MM.1S (cell line): ENCODE results near the gene PAN2.
"Not testable (repeated sequence)": the region's sequence is repeated elsewhere in the genome, so short reads cannot be mapped to it uniquely, and the experiment has no call there.

ENCODE experiments used
- DNase-seq: peaks from one replicate; pipeline ENCODE4 v3.0.0-alpha.2; 2015
- H2AFZ ChIP-seq: fragments of 300-600 bp; sonication (generic); 2 replicates; pipeline ENCODE4 v1.6.0; 2016; ENCODE audit warnings: antibody characterized with exemption, low read length
- H3F3A ChIP-seq: fragments of 300-600 bp; sonication (generic); 2 replicates; pipeline ENCODE4 v1.6.1; 2016; ENCODE audit warnings: mild to moderate bottlenecking, antibody characterized with exemption, low read length, moderate library complexity, mixed read lengths; ENCODE audit not compliant: insufficient read depth
- H3K27ac ChIP-seq: fragments of 300-600 bp; sonication (generic); 2 replicates; pipeline ENCODE4 v1.5.1; 2016; ENCODE audit warnings: mild to moderate bottlenecking, low read length
- H3K27me3 ChIP-seq: fragments of 300-600 bp; sonication (generic); replicated peaks from 2 replicates; pipeline ENCODE4 v1.6.0; 2016; ENCODE audit warnings: low read length; ENCODE audit not compliant: insufficient read depth
- H3K36me3 ChIP-seq: fragments of 300-600 bp; sonication (generic); replicated peaks from 2 replicates; pipeline ENCODE4 v1.6.1; 2016; ENCODE audit warnings: mild to moderate bottlenecking, low read length, mixed read lengths; ENCODE audit not compliant: insufficient read depth
- H3K4me1 ChIP-seq: fragments of 300-600 bp; sonication (generic); 2 replicates; pipeline ENCODE4 v1.6.1; 2016; ENCODE audit warnings: low read length, mixed read lengths
- H3K4me2 ChIP-seq: fragments of 300-600 bp; sonication (generic); 2 replicates; pipeline ENCODE4 v1.6.0; 2016; ENCODE audit warnings: low read depth, low read length
- H3K4me3 ChIP-seq: fragments of 300-600 bp; sonication (generic); 2 replicates; pipeline ENCODE4 v1.5.1; 2016; ENCODE audit warnings: low read length, mixed read lengths
- H3K79me2 ChIP-seq: fragments of 300-600 bp; sonication (generic); 2 replicates; pipeline ENCODE4 v1.6.1; 2016; ENCODE audit warnings: mixed run types, low read length, mixed read lengths
- H3K9ac ChIP-seq: fragments of 300-600 bp; sonication (generic); 2 replicates; pipeline ENCODE4 v1.6.1; 2016; ENCODE audit warnings: low read length, mixed read lengths
- H3K9me2 ChIP-seq: fragments of 300-600 bp; sonication (generic); replicated peaks from 2 replicates; pipeline ENCODE4 v1.6.1; 2016; ENCODE audit warnings: mild to moderate bottlenecking, low read length, mixed read lengths; ENCODE audit not compliant: insufficient read depth
- H3K9me3 ChIP-seq: fragments of 300-600 bp; sonication (generic); replicated peaks from 2 replicates; pipeline ENCODE4 v1.6.1; 2016; ENCODE audit warnings: mild to moderate bottlenecking, low read length, mixed read lengths; ENCODE audit not compliant: insufficient read depth
- H4K20me1 ChIP-seq: fragments of 300-600 bp; sonication (generic); 2 replicates; pipeline ENCODE4 v1.6.1; 2016; ENCODE audit warnings: mild to moderate bottlenecking, low read length, moderate library complexity, mixed read lengths; ENCODE audit not compliant: insufficient read depth
- CTCF ChIP-seq: fragments of 300-600 bp; sonication (generic); IDR thresholded peaks from 2 replicates; pipeline ENCODE4 v1.5.1; 2016; ENCODE audit warnings: antibody characterized with exemption, low read length, mixed read lengths
- EZH2 ChIP-seq: fragments of 300-600 bp; sonication (generic); optimal IDR thresholded peaks from 2 replicates; pipeline ENCODE3; 2017; ENCODE audit warnings: low read depth, mild to moderate bottlenecking, antibody characterized with exemption, low read length, mixed read lengths
- EZH2phosphoT487 ChIP-seq: fragments of 300-600 bp; sonication (generic); IDR thresholded peaks from 2 replicates; pipeline ENCODE4 v1.6.1; 2018; ENCODE audit warnings: antibody characterized with exemption, low read length

PAN2 gene

GRCh38 chr12:56280849-56281248, 53.0 kb downstream of the PAN2 start:
- DNase-seq = no peak
- peaks cover 7% of the 10 kb centered on the region for H3K79me2 ChIP-seq
- H3K9ac ChIP-seq = no peak overlapping the region
- H3K27me3 ChIP-seq = no peaks in the 10 kb centered on the region
- peaks cover 16% of the 10 kb centered on the region for H3K36me3 ChIP-seq
- H3K27ac ChIP-seq = no peak overlapping the region
- no peak overlapping the region for H2AFZ ChIP-seq
- no peak for TF ChIP-seq CTCF
- TF ChIP-seq EZH2phosphoT487 = no peak
- TF ChIP-seq EZH2 = no peak
- no peaks in the 10 kb centered on the region for H3F3A ChIP-seq
- H3K4me3 ChIP-seq = no peak overlapping the region
- no peak overlapping the region for H3K4me2 ChIP-seq
- H3K9me3 ChIP-seq = no peaks in the 10 kb centered on the region
- H3K9me2 ChIP-seq = no peaks in the 10 kb centered on the region
- H4K20me1 ChIP-seq = no peaks in the 10 kb centered on the region
- H3K4me1 ChIP-seq = no peaks in the 10 kb centered on the region

GRCh38 chr12:56278905-56279304, 54.9 kb downstream of the PAN2 start:
- Histone ChIP-seq H3K4me3 (no peak overlapping the region), H3K4me1 (no peaks in the 10 kb centered on the region), H3K9me3 (no peaks in the 10 kb centered on the region), H3K79me2 (no peaks in the 10 kb centered on the region), H3F3A (no peaks in the 10 kb centered on the region), H2AFZ (no peak overlapping the region), H3K4me2 (no peak overlapping the region), H3K36me3 (peaks cover 21% of the 10 kb centered on the region), H3K9ac (no peak overlapping the region), H3K9me2 (no peaks in the 10 kb centered on the region), H3K27me3 (no peaks in the 10 kb centered on the region), H3K27ac (no peak overlapping the region), H4K20me1 (no peaks in the 10 kb centered on the region)
- DNase-seq = no peak
- no peak for TF ChIP-seq EZH2

DNA sequence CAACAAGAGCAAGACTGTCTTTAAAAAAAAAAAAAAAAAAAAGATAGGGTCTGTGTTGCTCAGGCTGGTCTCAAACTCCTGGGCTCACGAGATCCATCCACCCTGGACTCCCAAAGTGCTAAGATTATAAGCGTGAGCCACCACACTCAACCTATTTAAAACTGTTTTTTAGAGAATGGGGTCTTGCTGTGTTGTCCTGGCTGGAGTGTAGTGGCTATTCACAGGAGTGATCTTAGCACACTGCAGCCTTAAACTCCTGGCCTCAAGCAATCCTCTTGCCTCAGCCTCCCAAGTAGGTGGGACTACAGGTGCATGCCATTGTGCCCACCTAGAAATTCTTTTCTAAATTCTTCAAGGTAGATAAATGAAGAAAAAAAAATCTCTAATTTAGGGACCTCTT, 59.5 kb downstream of the PAN2 start:
- H2AFZ ChIP-seq = no peak overlapping the region
- H3F3A ChIP-seq = peaks cover 16% of the 10 kb centered on the region; the same call in 1 of the 2 replicates
- TF ChIP-seq CTCF (no peak), EZH2 (no peak), EZH2phosphoT487 (no peak)
- peaks cover 21% of the 10 kb centered on the region for H3K36me3 ChIP-seq
- no peaks in the 10 kb centered on the region for H3K4me1 ChIP-seq
- H3K79me2 ChIP-seq = no peaks in the 10 kb centered on the region
- no peak overlapping the region for H3K4me2 ChIP-seq
- no peaks in the 10 kb centered on the region for H3K9me2 ChIP-seq
- no peak overlapping the region for H3K4me3 ChIP-seq
- no peaks in the 10 kb centered on the region for H4K20me1 ChIP-seq
- H3K27ac ChIP-seq = no peak overlapping the region
- no peak for DNase-seq
- H3K9ac ChIP-seq = no peak overlapping the region
- H3K27me3 ChIP-seq = no peaks in the 10 kb centered on the region
- no peaks in the 10 kb centered on the region for H3K9me3 ChIP-seq

GRCh38 chr12:56272468-56272867, 61.3 kb downstream of the PAN2 start:
- not testable (repeated sequence) for H2AFZ ChIP-seq, H3K9ac ChIP-seq, H3K9me2 ChIP-seq, H3K27me3 ChIP-seq, H3K4me1 ChIP-seq, H4K20me1 ChIP-seq, DNase-seq, H3K27ac ChIP-seq, H3K4me3 ChIP-seq, H3K4me2 ChIP-seq, H3K79me2 ChIP-seq, H3K9me3 ChIP-seq
- H3K36me3 ChIP-seq = peaks cover 17% of the 10 kb centered on the region
- H3F3A ChIP-seq = peaks cover 30% of the 10 kb centered on the region
